ENCODE results near the gene CDRT15L2.
"Not testable (repeated sequence)": the region's sequence is repeated elsewhere in the genome, so short reads cannot be mapped to it uniquely, and the experiment has no call there.

DNA sequence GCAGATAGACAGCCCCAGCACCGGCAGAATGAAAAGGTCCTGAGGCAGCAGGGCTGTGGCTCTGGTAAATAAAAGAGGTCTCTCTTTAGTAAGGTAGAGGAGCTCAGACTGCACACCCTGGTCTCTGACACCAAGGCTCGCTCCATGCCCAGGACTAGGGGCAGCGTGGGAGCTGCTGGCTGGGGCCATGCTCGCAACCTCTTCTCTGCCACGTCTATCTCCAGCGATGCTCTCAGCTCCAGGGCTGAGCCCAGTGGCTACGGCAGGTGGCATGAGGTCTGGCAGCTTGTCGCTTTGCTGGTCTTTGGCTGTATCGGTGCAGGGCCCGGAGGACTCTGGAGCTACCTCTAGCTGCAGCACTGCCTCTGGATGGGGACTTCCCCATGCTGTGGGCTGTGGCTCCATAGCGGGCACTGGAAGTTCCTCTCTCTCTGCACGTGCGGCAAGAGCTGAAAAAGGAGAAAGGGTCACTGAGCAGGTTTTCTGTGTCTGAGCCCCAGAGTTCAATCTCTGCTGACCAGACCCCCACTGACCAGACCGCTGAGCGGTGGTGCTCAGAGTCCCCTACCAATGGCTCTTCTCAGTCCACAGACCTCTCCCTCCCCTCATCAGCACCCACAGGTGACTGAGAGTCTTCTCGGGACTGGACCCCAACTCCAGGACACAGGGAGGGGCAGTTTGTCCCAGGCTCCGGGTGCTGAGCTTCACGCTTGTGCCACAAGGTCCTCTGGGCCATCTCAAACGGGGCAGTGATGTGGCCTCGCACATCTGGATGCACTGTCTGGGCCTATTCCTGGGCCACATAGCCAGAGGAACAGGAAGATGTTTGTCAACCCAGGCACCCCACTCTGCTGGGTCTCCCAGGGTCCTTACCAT, 24.2 kb upstream of the CDRT15L2 start:
- not testable (repeated sequence) for TF ChIP-seq CTCF, EP300, POLR2A, POLR2AphosphoS5 (IDR thresholded peaks at IDR 0.05)
